B cell (primary cell): ENCODE results near the gene OR13J1. TPM values are rescaled to one million over a fixed set of nuclear protein-coding genes. Genes with fewer than 3 reads are reported as not detected.

Experiments
- ATAC-seq: fragments of 200-7000 bp; cut with Tn5 transposase; one replicate; pipeline ENCODE4 v1.10.0; 2021; ENCODE audit warnings: low read depth, mild to moderate bottlenecking, moderate number of reproducible peaks, moderate library complexity
- CTCF ChIA-PET: fragments of 350-600 bp; sonication (Branson Sonifier 250); formaldehyde crosslinking; loops from one replicate; lab custom pipeline; 2021; ENCODE audit warnings: antibody characterized with exemption, inconsistent platforms; lab: Charles Lee
- POLR2A ChIA-PET: fragments of 350-600 bp; sonication (Branson Sonifier 250); formaldehyde crosslinking; loops from one replicate; lab custom pipeline; 2021; ENCODE audit warnings: antibody characterized with exemption; lab: Charles Lee
- DNase-seq: peaks from one replicate; pipeline ENCODE4 v3.0.0; 2013
- H2AFZ ChIP-seq: 2 replicates; pipeline ENCODE4 v1.6.1; 2012; ENCODE audit warnings: mild to moderate bottlenecking, low read depth, low read length; ENCODE audit not compliant: insufficient read depth, poor library complexity, severe bottlenecking
- H3K27ac ChIP-seq, 2 donors: 1 replicate in 1 of 2; 2 replicates in 1 of 2; pipeline ENCODE4 v1.5.1; 2012 to 2013; ENCODE audit warnings: low read length in 2 of 2, mild to moderate bottlenecking in 2 of 2, moderate library complexity in 1 of 2
- H3K27me3 ChIP-seq, 4 experiments: fragments of 200-600 bp in 1 of 4; sonication (generic) in 1 of 4; replicated peaks in 1 of 4; 1 replicate in 2 of 4; 2 replicates in 2 of 4; pipeline versions ENCODE4 v1.6.1 to v1.7.0; 2013 to 2016; ENCODE audit warnings: low read length in 3 of 4, mild to moderate bottlenecking in 2 of 4, mixed read lengths in 1 of 4, moderate library complexity in 1 of 4; ENCODE audit not compliant: insufficient read depth in 4 of 4, control insufficient read depth in 3 of 4; ENCODE audit errors: control extremely low read depth in 1 of 4
- H3K36me3 ChIP-seq, 2 experiments: replicated peaks in 1 of 2; 1 replicate in 1 of 2; 2 replicates in 1 of 2; pipeline versions ENCODE4 v1.6.1 to v1.7.1; 2013; ENCODE audit warnings: low read length in 1 of 2; ENCODE audit not compliant: insufficient read depth in 2 of 2, control insufficient read depth in 1 of 2; ENCODE audit errors: control extremely low read depth in 1 of 2, extremely low read depth in 1 of 2
- H3K4me1 ChIP-seq, 2 donors: fragments of 200-600 bp in 1 of 2; sonication (generic) in 1 of 2; 1 replicate in 1 of 2; 2 replicates in 1 of 2; pipeline versions ENCODE4 v1.5.1 to v1.6.1; 2013 to 2017; ENCODE audit warnings: low read length in 2 of 2; ENCODE audit not compliant: control insufficient read depth in 2 of 2, insufficient read depth in 2 of 2
- H3K4me2 ChIP-seq: replicated peaks from 2 replicates; pipeline ENCODE3; 2012; ENCODE audit warnings: mild to moderate bottlenecking, low read depth, low read length; ENCODE audit not compliant: poor library complexity, severe bottlenecking
- H3K4me3 ChIP-seq, 5 experiments: fragments of 200-600 bp in 1 of 5; sonication (generic) in 1 of 5; 1 replicate in 3 of 5; 2 replicates in 2 of 5; pipeline versions ENCODE4 v1.5.1 to v1.7.0; 2011 to 2016; ENCODE audit warnings: low read length in 4 of 5, mild to moderate bottlenecking in 4 of 5, low read depth in 2 of 5, control low read depth in 1 of 5, moderate library complexity in 1 of 5; ENCODE audit not compliant: insufficient read depth in 1 of 5; ENCODE audit errors: control extremely low read depth in 1 of 5, extremely low read depth in 1 of 5
- H3K79me2 ChIP-seq: fragments of 200-600 bp; sonication (generic); one replicate; pipeline ENCODE4 v1.6.0; 2016; ENCODE audit warnings: low read length; ENCODE audit not compliant: control insufficient read depth, insufficient read depth
- H3K9ac ChIP-seq: fragments of 200-600 bp; sonication (generic); 2 replicates; pipeline ENCODE4 v1.6.1; 2017; ENCODE audit warnings: mild to moderate bottlenecking, low read length, moderate library complexity
- H3K9me3 ChIP-seq, 3 donors: one replicate each; pipeline versions ENCODE4 v1.6.1 to v1.7.1; 2013; ENCODE audit warnings: low read length in 2 of 3; ENCODE audit not compliant: control insufficient read depth in 2 of 3, insufficient read depth in 1 of 3; ENCODE audit errors: control extremely low read depth in 1 of 3
- H4K20me1 ChIP-seq: 2 replicates; pipeline ENCODE4 v1.6.0; 2012; ENCODE audit warnings: mild to moderate bottlenecking, low read length; ENCODE audit not compliant: insufficient read depth, control insufficient read depth, poor library complexity, severe bottlenecking
- H3K27ac Mint-ChIP-seq: one replicate; pipeline ENCODE4 v1.8.0; 2021; ENCODE audit warnings: mixed read lengths
- H3K27me3 Mint-ChIP-seq: one replicate; pipeline ENCODE4 v1.8.0; 2021; ENCODE audit warnings: mixed read lengths
- H3K4me1 Mint-ChIP-seq: one replicate; pipeline ENCODE4 v1.8.0; 2021; ENCODE audit warnings: mixed read lengths
- H3K4me3 Mint-ChIP-seq: one replicate; pipeline ENCODE4 v1.8.0; 2021; ENCODE audit warnings: mixed read lengths
- H3K9me3 Mint-ChIP-seq: one replicate; pipeline ENCODE4 v1.8.0; 2022; ENCODE audit warnings: mixed read lengths; ENCODE audit not compliant: insufficient read depth
- EZH2 ChIP-seq: IDR thresholded peaks from 2 replicates; pipeline ENCODE4 v1.6.1; 2012; ENCODE audit warnings: borderline replicate concordance, low read depth, mild to moderate bottlenecking, moderate library complexity, low read length; ENCODE audit not compliant: insufficient read depth, poor library complexity, severe bottlenecking
- intact Hi-C: fragments of 100-400 bp; cut with micrococcal nuclease; formaldehyde crosslinking; loops from one replicate; pipeline ENCODE4 v1.10.0; 2022
- polyA plus RNA-seq: library from polyadenylated mRNA; depleted of rRNA; stranded (reverse); fragments of >200 nt; gene quantifications from 2 replicates; pipeline ENCODE4 v1.2.3, GENCODE V29; 2012
- total RNA-seq, 2 donors: library from RNA; stranded (reverse); fragments of 120-200 nt in 1 of 2; gene quantifications; 1 replicate in 1 of 2; 2 replicates in 1 of 2; pipeline versions ENCODE4 v1.2.3 to v1.2.4, GENCODE V29; 2013 to 2022
- TF ChIP-seq, protein P1 (sequence below): fragments of 200-600 bp; IDR thresholded peaks from one replicate; pipeline ENCODE4 v1.8.0; 2022; ENCODE audit warnings: antibody characterized with exemption, mild to moderate bottlenecking

Gene OR13J1
- total and polyA plus RNA-seq, 2 donors (not counting 1 experiment from before 2014, with no cell fraction given) = not detected

DNA sequence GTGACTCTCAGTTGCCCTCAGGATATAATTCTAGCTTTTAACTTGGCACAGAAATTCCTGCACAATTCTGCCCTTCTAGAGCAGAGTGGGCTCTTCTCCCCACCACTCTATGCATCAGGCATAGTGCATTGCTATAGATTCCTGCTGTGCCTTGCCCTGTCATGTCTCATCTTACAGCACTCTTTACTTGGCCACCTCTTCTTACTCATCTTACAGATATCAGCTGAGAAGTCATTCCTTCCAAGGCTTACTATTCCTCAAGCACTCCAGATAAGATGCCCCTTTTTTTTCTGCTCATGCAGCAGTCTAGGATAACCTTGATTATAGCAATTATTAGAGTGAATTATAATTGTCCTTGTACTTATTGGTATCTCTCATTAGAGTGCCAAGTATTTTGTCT, 47.3 kb downstream of the OR13J1 start:
- no peak overlapping the region for H2AFZ ChIP-seq
- peaks cover 3 to 8% of the 10 kb centered on the region in 2 donors for H3K4me1 ChIP-seq
- ATAC-seq (no peak), DNase-seq (no peak)
- POLR2A ChIA-PET = no interaction called here
- no peak overlapping the region for H3K4me3 ChIP-seq
- intact Hi-C loops = no loop called here
- H3K27ac ChIP-seq = no peak overlapping the region
- Mint-ChIP-seq H3K27me3 (no peaks in the 10 kb centered on the region), H3K9me3 (no peaks in the 10 kb centered on the region), H3K4me3 (no peak overlapping the region), H3K27ac (no peak overlapping the region), H3K4me1 (peaks cover 7% of the 10 kb centered on the region)
- no peaks in the 10 kb centered on the region for H3K9me3 ChIP-seq
- TF ChIP-seq, protein P1, sequence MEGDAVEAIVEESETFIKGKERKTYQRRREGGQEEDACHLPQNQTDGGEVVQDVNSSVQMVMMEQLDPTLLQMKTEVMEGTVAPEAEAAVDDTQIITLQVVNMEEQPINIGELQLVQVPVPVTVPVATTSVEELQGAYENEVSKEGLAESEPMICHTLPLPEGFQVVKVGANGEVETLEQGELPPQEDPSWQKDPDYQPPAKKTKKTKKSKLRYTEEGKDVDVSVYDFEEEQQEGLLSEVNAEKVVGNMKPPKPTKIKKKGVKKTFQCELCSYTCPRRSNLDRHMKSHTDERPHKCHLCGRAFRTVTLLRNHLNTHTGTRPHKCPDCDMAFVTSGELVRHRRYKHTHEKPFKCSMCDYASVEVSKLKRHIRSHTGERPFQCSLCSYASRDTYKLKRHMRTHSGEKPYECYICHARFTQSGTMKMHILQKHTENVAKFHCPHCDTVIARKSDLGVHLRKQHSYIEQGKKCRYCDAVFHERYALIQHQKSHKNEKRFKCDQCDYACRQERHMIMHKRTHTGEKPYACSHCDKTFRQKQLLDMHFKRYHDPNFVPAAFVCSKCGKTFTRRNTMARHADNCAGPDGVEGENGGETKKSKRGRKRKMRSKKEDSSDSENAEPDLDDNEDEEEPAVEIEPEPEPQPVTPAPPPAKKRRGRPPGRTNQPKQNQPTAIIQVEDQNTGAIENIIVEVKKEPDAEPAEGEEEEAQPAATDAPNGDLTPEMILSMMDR = no peak
- no peak for TF ChIP-seq EZH2
- H4K20me1 ChIP-seq = no peaks in the 10 kb centered on the region
- CTCF ChIA-PET = interaction anchor here (1.2 to 1.7 kb wide), 2 partner anchors 9 to 59 kb away, joined by 6 to 10 read pairs; partner anchors contain the start of gene HINT2
- H3K79me2 ChIP-seq = no peaks in the 10 kb centered on the region
- H3K27me3 ChIP-seq = no peaks in the 10 kb centered on the region
- H3K9ac ChIP-seq = no peak overlapping the region
- H3K36me3 ChIP-seq = no peaks in the 10 kb centered on the region
- H3K4me2 ChIP-seq = no peak overlapping the region

DNA sequence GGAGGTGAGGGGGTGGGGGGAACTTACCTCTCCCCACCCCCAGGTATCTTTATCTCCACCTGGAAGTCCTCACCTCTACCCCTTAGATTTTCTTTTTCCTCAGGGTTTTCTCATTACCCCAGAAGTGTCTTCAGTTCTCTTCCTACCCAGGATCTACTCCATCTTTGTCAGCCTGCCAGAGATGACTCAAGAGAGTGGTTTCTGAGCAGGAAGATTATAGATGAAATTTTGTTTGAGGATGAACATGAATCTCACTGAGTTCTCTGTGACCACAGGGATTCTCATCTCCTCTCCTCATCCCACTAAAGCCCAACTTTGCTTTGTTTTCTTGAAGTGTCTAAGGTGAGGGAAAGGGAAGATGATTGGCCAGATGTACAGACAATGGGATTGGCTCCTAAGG, 50.1 kb downstream of the OR13J1 start:
- Histone ChIP-seq H3K27ac (no peak overlapping the region), H3K4me2 (no peak overlapping the region), H2AFZ (no peak overlapping the region), H3K79me2 (no peaks in the 10 kb centered on the region), H3K36me3 (no peaks in the 10 kb centered on the region), H3K4me1 (no peaks in the 10 kb centered on the region), H3K27me3 (no peaks in the 10 kb centered on the region), H3K4me3 (no peak overlapping the region), H3K9me3 (no peaks in the 10 kb centered on the region), H4K20me1 (no peaks in the 10 kb centered on the region), H3K9ac (no peak overlapping the region)
- DNase-seq (no peak), ATAC-seq (no peak)
- Mint-ChIP-seq H3K27me3 (no peaks in the 10 kb centered on the region), H3K9me3 (no peaks in the 10 kb centered on the region), H3K4me1 (peaks cover 4% of the 10 kb centered on the region), H3K27ac (no peak overlapping the region), H3K4me3 (no peak overlapping the region)
- intact Hi-C loops = no loop called here
- no peak for TF ChIP-seq EZH2
- TF ChIP-seq, protein P1 = no peak
- ChIA-PET POLR2A (no interaction called here), CTCF (interaction anchor here (1.3 to 2.6 kb wide), 3 partner anchors 8 to 62 kb away, joined by 3 to 10 read pairs (median 9); partner anchors contain the start of gene SPAG8)

Other genes with a start within 250 kb of the OR13J1 start
- 38.5 and 39.5 TPM in 2 replicates for gene SIT1, start 219.5 kb downstream of the OR13J1 start, total RNA-seq
- gene SIT1, start 219.5 kb downstream of the OR13J1 start, polyA plus RNA-seq = 26.9 and 37.1 TPM in 2 replicates
- 7,890 and 7,920 TPM in 2 replicates for gene RMRP, start 212.4 kb downstream of the OR13J1 start, total RNA-seq
- not detected in 2 replicates for gene RMRP, start 212.4 kb downstream of the OR13J1 start, polyA plus RNA-seq
- 33.8 and 41.6 TPM in 2 replicates for gene CCDC107, start 212.1 kb downstream of the OR13J1 start, total RNA-seq
- 22.4 and 22.5 TPM in 2 replicates for gene CCDC107, start 212.1 kb downstream of the OR13J1 start, polyA plus RNA-seq
- gene ARHGEF39, start 205.2 kb downstream of the OR13J1 start, total RNA-seq = 0.53 and 0.62 TPM in 2 replicates
- 0.35 and 0.40 TPM in 2 replicates for gene ARHGEF39, start 205.2 kb downstream of the OR13J1 start, polyA plus RNA-seq
- gene CA9, start 196.5 kb downstream of the OR13J1 start, total RNA-seq = not detected in 2 replicates
- gene CA9, start 196.5 kb downstream of the OR13J1 start, polyA plus RNA-seq = not detected in 2 replicates
- 6.0 and 6.3 TPM in 2 replicates for gene TPM2, start 180.5 kb downstream of the OR13J1 start, total RNA-seq
- 2.4 and 9.8 TPM in 2 replicates for gene TPM2, start 180.5 kb downstream of the OR13J1 start, polyA plus RNA-seq
- 272 and 280 TPM in 2 replicates for gene TLN1, start 138.2 kb downstream of the OR13J1 start, total RNA-seq
- gene TLN1, start 138.2 kb downstream of the OR13J1 start, polyA plus RNA-seq = 97.2 and 102 TPM in 2 replicates
- 18.1 and 20.7 TPM in 2 replicates for gene CREB3, start 137.7 kb downstream of the OR13J1 start, total RNA-seq
- 12.3 and 14.2 TPM in 2 replicates for gene CREB3, start 137.7 kb downstream of the OR13J1 start, polyA plus RNA-seq
- gene GBA2, start 121.2 kb downstream of the OR13J1 start, total RNA-seq = 137 and 158 TPM in 2 replicates
- gene GBA2, start 121.2 kb downstream of the OR13J1 start, polyA plus RNA-seq = 110 and 114 TPM in 2 replicates
- 42.3 and 44.3 TPM in 2 replicates for gene RGP1, start 121.1 kb downstream of the OR13J1 start, total RNA-seq
- 11.4 and 17.6 TPM in 2 replicates for gene RGP1, start 121.1 kb downstream of the OR13J1 start, polyA plus RNA-seq
- gene MSMP, start 116.1 kb downstream of the OR13J1 start, total RNA-seq = 3.9 TPM in 2 replicates
- gene MSMP, start 116.1 kb downstream of the OR13J1 start, polyA plus RNA-seq = 1.6 and 2.3 TPM in 2 replicates
- 4.9 and 8.0 TPM in 2 replicates for gene NPR2, start 78.8 kb downstream of the OR13J1 start, total RNA-seq
- 7.6 and 9.2 TPM in 2 replicates for gene NPR2, start 78.8 kb downstream of the OR13J1 start, polyA plus RNA-seq
- gene SPAG8, start 58.1 kb downstream of the OR13J1 start, total RNA-seq = 5.4 and 5.6 TPM in 2 replicates
- gene SPAG8, start 58.1 kb downstream of the OR13J1 start, polyA plus RNA-seq = 1.6 and 2.0 TPM in 2 replicates
- gene HINT2, start 55.4 kb downstream of the OR13J1 start, total RNA-seq = 29.7 and 31.9 TPM in 2 replicates
- gene HINT2, start 55.4 kb downstream of the OR13J1 start, polyA plus RNA-seq = 20.5 and 33.6 TPM in 2 replicates
- gene FAM221B, start 41.7 kb downstream of the OR13J1 start, total RNA-seq = not detected in 2 replicates
- gene FAM221B, start 41.7 kb downstream of the OR13J1 start, polyA plus RNA-seq = not detected in 2 replicates
- gene TMEM8B, start 41.2 kb downstream of the OR13J1 start, total RNA-seq = 13.6 and 14.5 TPM in 2 replicates
- 10.5 and 12.2 TPM in 2 replicates for gene TMEM8B, start 41.2 kb downstream of the OR13J1 start, polyA plus RNA-seq
- gene HRCT1, start 35.8 kb upstream of the OR13J1 start, total RNA-seq = not detected in 2 replicates
- gene HRCT1, start 35.8 kb upstream of the OR13J1 start, polyA plus RNA-seq = not detected in 2 replicates
- not detected in 2 replicates for gene SPAAR, start 39.1 kb upstream of the OR13J1 start, total RNA-seq
- gene SPAAR, start 39.1 kb upstream of the OR13J1 start, polyA plus RNA-seq = not detected in 2 replicates
- not detected in 2 replicates for gene OR2S2, start 87.8 kb upstream of the OR13J1 start, total RNA-seq
- gene OR2S2, start 87.8 kb upstream of the OR13J1 start, polyA plus RNA-seq = 0.17 TPM in 1 of 2 replicates, not detected in the other
- 7.7 and 7.9 TPM in 2 replicates for gene RECK, start 166.5 kb upstream of the OR13J1 start, total RNA-seq
- gene RECK, start 166.5 kb upstream of the OR13J1 start, polyA plus RNA-seq = 4.9 and 5.6 TPM in 2 replicates